Measurements from ENCODE around the gene TMTC2.

The TMTC2 gene

GRCh38 chr12:82691513-82691912, 4.8 kb downstream of the TMTC2 start:
- Mint-ChIP-seq H3K36me3 (ENCODE audit: low read depth) (peaks cover 26% of the 10 kb centered on the region), H3K4me3 (no peak overlapping the region), H3K4me1 (ENCODE audit: low read depth) (peaks cover 18% of the 10 kb centered on the region), H3K27me3 (no peaks in the 10 kb centered on the region), H3K27ac (no peak overlapping the region), H3K9me3 (no peaks in the 10 kb centered on the region)
- intact Hi-C loops (cut with micrococcal nuclease) = no loop called here

- Mint-ChIP-seq H3K4me1 (ENCODE audit: low read depth) (peaks cover 4% of the 10 kb centered on the region), H3K4me3 (no peak overlapping the region), H3K9me3 (no peaks in the 10 kb centered on the region), H3K36me3 (ENCODE audit: low read depth) (peaks cover 10% of the 10 kb centered on the region), H3K27me3 (no peaks in the 10 kb centered on the region), H3K27ac (no peak overlapping the region)
- intact Hi-C loops (cut with micrococcal nuclease) = no loop called here
Measured at GRCh38 chr12:82694276-82694675, 7.6 kb downstream of the TMTC2 start.

- Mint-ChIP-seq H3K9me3 (no peaks in the 10 kb centered on the region), H3K27me3 (no peaks in the 10 kb centered on the region), H3K4me3 (no peak overlapping the region), H3K27ac (no peak overlapping the region), H3K4me1 (ENCODE audit: low read depth) (no peaks in the 10 kb centered on the region), H3K36me3 (ENCODE audit: low read depth) (peaks cover 10% of the 10 kb centered on the region)
- intact Hi-C loops (cut with micrococcal nuclease) = loop anchor here (5.0 kb wide), 1 partner anchor 297 kb away; no protein-coding TSS in a partner anchor
Measured at GRCh38 chr12:82694970-82695369, 8.3 kb downstream of the TMTC2 start.

GRCh38 chr12:82695531-82695930, 8.8 kb downstream of the TMTC2 start:
- no peaks in the 10 kb centered on the region for H3K4me1 Mint-ChIP-seq (ENCODE audit: low read depth)
- no peak overlapping the region for H3K4me3 Mint-ChIP-seq
- H3K27ac Mint-ChIP-seq = no peak overlapping the region
- peaks cover 11% of the 10 kb centered on the region for H3K36me3 Mint-ChIP-seq (ENCODE audit: low read depth)
- intact Hi-C loops (cut with micrococcal nuclease) = loop anchor here (5.0 kb wide), 1 partner anchor 297 kb away; no protein-coding TSS in a partner anchor
- no peaks in the 10 kb centered on the region for H3K27me3 Mint-ChIP-seq
- no peaks in the 10 kb centered on the region for H3K9me3 Mint-ChIP-seq

GRCh38 chr12:82696543-82696942, 9.8 kb downstream of the TMTC2 start:
- Mint-ChIP-seq H3K36me3 (ENCODE audit: low read depth) (peaks cover 16% of the 10 kb centered on the region), H3K9me3 (no peaks in the 10 kb centered on the region), H3K4me1 (ENCODE audit: low read depth) (no peaks in the 10 kb centered on the region), H3K27ac (no peak overlapping the region), H3K4me3 (no peak overlapping the region), H3K27me3 (no peaks in the 10 kb centered on the region)
- intact Hi-C loops (cut with micrococcal nuclease) = loop anchor here (5.0 kb wide), 1 partner anchor 296 kb away; no protein-coding TSS in a partner anchor

- peaks cover 16% of the 10 kb centered on the region for H3K36me3 Mint-ChIP-seq (ENCODE audit: low read depth)
- H3K4me3 Mint-ChIP-seq = no peak overlapping the region
- no peaks in the 10 kb centered on the region for H3K4me1 Mint-ChIP-seq (ENCODE audit: low read depth)
- H3K9me3 Mint-ChIP-seq = no peaks in the 10 kb centered on the region
- no peaks in the 10 kb centered on the region for H3K27me3 Mint-ChIP-seq
- no peak overlapping the region for H3K27ac Mint-ChIP-seq
- intact Hi-C loops (cut with micrococcal nuclease) = loop anchor here (5.0 kb wide), 1 partner anchor 293 kb away; no protein-coding TSS in a partner anchor
Measured at GRCh38 chr12:82698708-82699564, 12.2 kb downstream of the TMTC2 start.

GRCh38 chr12:82705774-82706173, 19.1 kb downstream of the TMTC2 start:
- H3K4me1 Mint-ChIP-seq (ENCODE audit: low read depth) = peaks cover 5% of the 10 kb centered on the region
- H3K27me3 Mint-ChIP-seq = no peaks in the 10 kb centered on the region
- no peaks in the 10 kb centered on the region for H3K9me3 Mint-ChIP-seq
- intact Hi-C loops (cut with micrococcal nuclease) = no loop called here
- peaks cover 12% of the 10 kb centered on the region for H3K36me3 Mint-ChIP-seq (ENCODE audit: low read depth)
- H3K4me3 Mint-ChIP-seq = no peak overlapping the region
- H3K27ac Mint-ChIP-seq = no peak overlapping the region

- Mint-ChIP-seq H3K27me3 (no peaks in the 10 kb centered on the region), H3K27ac (no peak overlapping the region), H3K36me3 (ENCODE audit: low read depth) (peaks cover 27% of the 10 kb centered on the region), H3K4me3 (no peak overlapping the region), H3K4me1 (ENCODE audit: low read depth) (peaks cover 5% of the 10 kb centered on the region), H3K9me3 (peaks cover 13% of the 10 kb centered on the region)
- intact Hi-C loops (cut with micrococcal nuclease) = no loop called here
Measured at GRCh38 chr12:82708061-82708879, 21.6 kb downstream of the TMTC2 start.

GRCh38 chr12:82709794-82710355, 23.2 kb downstream of the TMTC2 start:
- intact Hi-C loops (cut with micrococcal nuclease) = no loop called here
- H3K4me3 Mint-ChIP-seq = no peak overlapping the region
- H3K36me3 Mint-ChIP-seq (ENCODE audit: low read depth) = peaks cover 23% of the 10 kb centered on the region
- no peak overlapping the region for H3K27ac Mint-ChIP-seq
- no peaks in the 10 kb centered on the region for H3K27me3 Mint-ChIP-seq
- H3K9me3 Mint-ChIP-seq = peaks cover 13% of the 10 kb centered on the region
- H3K4me1 Mint-ChIP-seq (ENCODE audit: low read depth) = peaks cover 5% of the 10 kb centered on the region

GRCh38 chr12:82710741-82711140, 24.0 kb downstream of the TMTC2 start:
- Mint-ChIP-seq H3K4me3 (no peak overlapping the region), H3K9me3 (peaks cover 13% of the 10 kb centered on the region), H3K4me1 (ENCODE audit: low read depth) (peaks cover 5% of the 10 kb centered on the region), H3K36me3 (ENCODE audit: low read depth) (peaks cover 23% of the 10 kb centered on the region), H3K27ac (no peak overlapping the region), H3K27me3 (no peaks in the 10 kb centered on the region)
- intact Hi-C loops (cut with micrococcal nuclease) = no loop called here

- intact Hi-C loops (cut with micrococcal nuclease) = no loop called here
- Mint-ChIP-seq H3K27me3 (no peaks in the 10 kb centered on the region), H3K36me3 (ENCODE audit: low read depth) (peaks cover 23% of the 10 kb centered on the region), H3K27ac (no peak overlapping the region), H3K9me3 (peaks cover 13% of the 10 kb centered on the region), H3K4me3 (no peak overlapping the region), H3K4me1 (ENCODE audit: low read depth) (no peaks in the 10 kb centered on the region)
Measured at GRCh38 chr12:82714427-82714826, 27.7 kb downstream of the TMTC2 start.

GRCh38 chr12:82721726-82722125, 35.0 kb downstream of the TMTC2 start:
- no peak overlapping the region for H3K4me3 Mint-ChIP-seq
- H3K4me1 Mint-ChIP-seq (ENCODE audit: low read depth) = no peaks in the 10 kb centered on the region
- no peaks in the 10 kb centered on the region for H3K9me3 Mint-ChIP-seq
- H3K36me3 Mint-ChIP-seq (ENCODE audit: low read depth) = peaks cover 16% of the 10 kb centered on the region
- H3K27ac Mint-ChIP-seq = no peak overlapping the region
- intact Hi-C loops (cut with micrococcal nuclease) = no loop called here
- no peaks in the 10 kb centered on the region for H3K27me3 Mint-ChIP-seq

- Mint-ChIP-seq H3K4me1 (ENCODE audit: low read depth) (no peaks in the 10 kb centered on the region), H3K9me3 (no peaks in the 10 kb centered on the region), H3K4me3 (no peak overlapping the region), H3K27ac (no peak overlapping the region), H3K36me3 (ENCODE audit: low read depth) (peaks cover 16% of the 10 kb centered on the region), H3K27me3 (no peaks in the 10 kb centered on the region)
- intact Hi-C loops (cut with micrococcal nuclease) = no loop called here
Measured at GRCh38 chr12:82723093-82723492, 36.4 kb downstream of the TMTC2 start.

- Mint-ChIP-seq H3K9me3 (peaks cover 7% of the 10 kb centered on the region), H3K4me3 (no peak overlapping the region), H3K36me3 (ENCODE audit: low read depth) (peaks cover 22% of the 10 kb centered on the region), H3K4me1 (ENCODE audit: low read depth) (no peaks in the 10 kb centered on the region), H3K27ac (no peak overlapping the region), H3K27me3 (no peaks in the 10 kb centered on the region)
- intact Hi-C loops (cut with micrococcal nuclease) = no loop called here
Measured at GRCh38 chr12:82723891-82724290, 37.2 kb downstream of the TMTC2 start.

Measured in dendritic cell treated with granulocyte-macrophage colony-stimulating factor and Interleukin-4, amounts not matched to agents 40 ng/mL and 50 ng/mL, for 4 days (primary cell).